ENCODE data around the gene ANAPC15.

The ANAPC15 gene

GRCh38 chr11:72061739-72062396 is 50.6 kb downstream of the ANAPC15 start:
- Mint-ChIP-seq H3K4me3 (no peak overlapping the region), H3K9me3 (no peaks in the 10 kb centered on the region), H3K36me3 (peaks cover 49% of the 10 kb centered on the region), H3K4me1 (no peaks in the 10 kb centered on the region), H3K27ac (peak overlapping the region; percentile 7)
- no peak for DNase-seq (ENCODE audit: low spot score in 2 of 2)
- no peak for ATAC-seq

All from stimulated activated effector memory CD8-positive, alpha-beta T cell treated with anti-CD3 and anti-CD28 coated beads, Interleukin-12 subunit alpha, Interleukin-12 subunit beta, amount 100 ng/mL, for 72 hours (primary cell).